HEK293 (cell line): ENCODE measurements around the gene RBM4.

Source experiments
- ZNF140 ChIP-seq: fragments of 450-650 bp; formaldehyde crosslinking; IDR thresholded peaks from 2 replicates; pipeline ENCODE4 v1.5.1; 2016; ENCODE audit warnings: missing biosample characterization, missing genetic modification characterization
- ZNF174 ChIP-seq: fragments of 450-650 bp; formaldehyde crosslinking; IDR thresholded peaks from 2 replicates; pipeline ENCODE4 v1.5.0; 2017; ENCODE audit warnings: missing biosample characterization, mild to moderate bottlenecking, missing genetic modification characterization
- ZNF202 ChIP-seq: fragments of 450-650 bp; formaldehyde crosslinking; IDR thresholded peaks from 2 replicates; pipeline ENCODE4 v1.5.1; 2016; ENCODE audit warnings: missing biosample characterization, missing genetic modification characterization, borderline replicate concordance
- ZNF544 ChIP-seq: fragments of 450-650 bp; formaldehyde crosslinking; IDR thresholded peaks from 2 replicates; pipeline ENCODE4 v1.5.0; 2017; ENCODE audit warnings: missing biosample characterization, missing genetic modification characterization
- TF ChIP-seq, protein P1 (sequence below): fragments of 450-650 bp; formaldehyde crosslinking; IDR thresholded peaks from 2 replicates; pipeline ENCODE4 v1.5.1; 2016; ENCODE audit warnings: missing biosample characterization, missing genetic modification characterization
- TF ChIP-seq, protein P2 (sequence below): fragments of 450-650 bp; formaldehyde crosslinking; conservative IDR thresholded peaks from 2 replicates; pipeline ENCODE4 v1.5.1; 2016; ENCODE audit warnings: low read depth, missing biosample characterization, missing genetic modification characterization
- TF ChIP-seq, protein P3 (sequence below): fragments of 450-650 bp; formaldehyde crosslinking; IDR thresholded peaks from 2 replicates; pipeline ENCODE4 v1.5.1; 2016; ENCODE audit warnings: missing biosample characterization, missing genetic modification characterization

- TF ChIP-seq, protein P1, sequence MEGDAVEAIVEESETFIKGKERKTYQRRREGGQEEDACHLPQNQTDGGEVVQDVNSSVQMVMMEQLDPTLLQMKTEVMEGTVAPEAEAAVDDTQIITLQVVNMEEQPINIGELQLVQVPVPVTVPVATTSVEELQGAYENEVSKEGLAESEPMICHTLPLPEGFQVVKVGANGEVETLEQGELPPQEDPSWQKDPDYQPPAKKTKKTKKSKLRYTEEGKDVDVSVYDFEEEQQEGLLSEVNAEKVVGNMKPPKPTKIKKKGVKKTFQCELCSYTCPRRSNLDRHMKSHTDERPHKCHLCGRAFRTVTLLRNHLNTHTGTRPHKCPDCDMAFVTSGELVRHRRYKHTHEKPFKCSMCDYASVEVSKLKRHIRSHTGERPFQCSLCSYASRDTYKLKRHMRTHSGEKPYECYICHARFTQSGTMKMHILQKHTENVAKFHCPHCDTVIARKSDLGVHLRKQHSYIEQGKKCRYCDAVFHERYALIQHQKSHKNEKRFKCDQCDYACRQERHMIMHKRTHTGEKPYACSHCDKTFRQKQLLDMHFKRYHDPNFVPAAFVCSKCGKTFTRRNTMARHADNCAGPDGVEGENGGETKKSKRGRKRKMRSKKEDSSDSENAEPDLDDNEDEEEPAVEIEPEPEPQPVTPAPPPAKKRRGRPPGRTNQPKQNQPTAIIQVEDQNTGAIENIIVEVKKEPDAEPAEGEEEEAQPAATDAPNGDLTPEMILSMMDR, result no peak
- TF ChIP-seq, protein P2, sequence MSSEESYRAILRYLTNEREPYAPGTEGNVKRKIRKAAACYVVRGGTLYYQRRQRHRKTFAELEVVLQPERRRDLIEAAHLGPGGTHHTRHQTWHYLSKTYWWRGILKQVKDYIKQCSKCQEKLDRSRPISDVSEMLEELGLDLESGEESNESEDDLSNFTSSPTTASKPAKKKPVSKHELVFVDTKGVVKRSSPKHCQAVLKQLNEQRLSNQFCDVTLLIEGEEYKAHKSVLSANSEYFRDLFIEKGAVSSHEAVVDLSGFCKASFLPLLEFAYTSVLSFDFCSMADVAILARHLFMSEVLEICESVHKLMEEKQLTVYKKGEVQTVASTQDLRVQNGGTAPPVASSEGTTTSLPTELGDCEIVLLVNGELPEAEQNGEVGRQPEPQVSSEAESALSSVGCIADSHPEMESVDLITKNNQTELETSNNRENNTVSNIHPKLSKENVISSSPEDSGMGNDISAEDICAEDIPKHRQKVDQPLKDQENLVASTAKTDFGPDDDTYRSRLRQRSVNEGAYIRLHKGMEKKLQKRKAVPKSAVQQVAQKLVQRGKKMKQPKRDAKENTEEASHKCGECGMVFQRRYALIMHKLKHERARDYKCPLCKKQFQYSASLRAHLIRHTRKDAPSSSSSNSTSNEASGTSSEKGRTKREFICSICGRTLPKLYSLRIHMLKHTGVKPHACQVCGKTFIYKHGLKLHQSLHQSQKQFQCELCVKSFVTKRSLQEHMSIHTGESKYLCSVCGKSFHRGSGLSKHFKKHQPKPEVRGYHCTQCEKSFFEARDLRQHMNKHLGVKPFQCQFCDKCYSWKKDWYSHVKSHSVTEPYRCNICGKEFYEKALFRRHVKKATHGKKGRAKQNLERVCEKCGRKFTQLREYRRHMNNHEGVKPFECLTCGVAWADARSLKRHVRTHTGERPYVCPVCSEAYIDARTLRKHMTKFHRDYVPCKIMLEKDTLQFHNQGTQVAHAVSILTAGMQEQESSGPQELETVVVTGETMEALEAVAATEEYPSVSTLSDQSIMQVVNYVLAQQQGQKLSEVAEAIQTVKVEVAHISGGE (tag by site-specific recombination), result no peak
- TF ChIP-seq ZNF202 (tag by site-specific recombination), result no peak
- TF ChIP-seq ZNF174 (tag by site-specific recombination), result no peak
- TF ChIP-seq, protein P3, sequence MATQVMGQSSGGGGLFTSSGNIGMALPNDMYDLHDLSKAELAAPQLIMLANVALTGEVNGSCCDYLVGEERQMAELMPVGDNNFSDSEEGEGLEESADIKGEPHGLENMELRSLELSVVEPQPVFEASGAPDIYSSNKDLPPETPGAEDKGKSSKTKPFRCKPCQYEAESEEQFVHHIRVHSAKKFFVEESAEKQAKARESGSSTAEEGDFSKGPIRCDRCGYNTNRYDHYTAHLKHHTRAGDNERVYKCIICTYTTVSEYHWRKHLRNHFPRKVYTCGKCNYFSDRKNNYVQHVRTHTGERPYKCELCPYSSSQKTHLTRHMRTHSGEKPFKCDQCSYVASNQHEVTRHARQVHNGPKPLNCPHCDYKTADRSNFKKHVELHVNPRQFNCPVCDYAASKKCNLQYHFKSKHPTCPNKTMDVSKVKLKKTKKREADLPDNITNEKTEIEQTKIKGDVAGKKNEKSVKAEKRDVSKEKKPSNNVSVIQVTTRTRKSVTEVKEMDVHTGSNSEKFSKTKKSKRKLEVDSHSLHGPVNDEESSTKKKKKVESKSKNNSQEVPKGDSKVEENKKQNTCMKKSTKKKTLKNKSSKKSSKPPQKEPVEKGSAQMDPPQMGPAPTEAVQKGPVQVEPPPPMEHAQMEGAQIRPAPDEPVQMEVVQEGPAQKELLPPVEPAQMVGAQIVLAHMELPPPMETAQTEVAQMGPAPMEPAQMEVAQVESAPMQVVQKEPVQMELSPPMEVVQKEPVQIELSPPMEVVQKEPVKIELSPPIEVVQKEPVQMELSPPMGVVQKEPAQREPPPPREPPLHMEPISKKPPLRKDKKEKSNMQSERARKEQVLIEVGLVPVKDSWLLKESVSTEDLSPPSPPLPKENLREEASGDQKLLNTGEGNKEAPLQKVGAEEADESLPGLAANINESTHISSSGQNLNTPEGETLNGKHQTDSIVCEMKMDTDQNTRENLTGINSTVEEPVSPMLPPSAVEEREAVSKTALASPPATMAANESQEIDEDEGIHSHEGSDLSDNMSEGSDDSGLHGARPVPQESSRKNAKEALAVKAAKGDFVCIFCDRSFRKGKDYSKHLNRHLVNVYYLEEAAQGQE, result no peak
- TF ChIP-seq ZNF544, result no peak
- TF ChIP-seq ZNF140 (tag by site-specific recombination), result no peak
These were observed 19.4 kb upstream of the RBM4 start for GRCh38 chr11:66619080-66619554.
